Measurements from ENCODE around the gene TMEM233. TPM values are rescaled to one million over a fixed set of nuclear protein-coding genes. Genes with fewer than 3 reads are reported as not detected.

TMEM233 gene
- total RNA-seq, 1 donor = 1.1 TPM

DNA sequence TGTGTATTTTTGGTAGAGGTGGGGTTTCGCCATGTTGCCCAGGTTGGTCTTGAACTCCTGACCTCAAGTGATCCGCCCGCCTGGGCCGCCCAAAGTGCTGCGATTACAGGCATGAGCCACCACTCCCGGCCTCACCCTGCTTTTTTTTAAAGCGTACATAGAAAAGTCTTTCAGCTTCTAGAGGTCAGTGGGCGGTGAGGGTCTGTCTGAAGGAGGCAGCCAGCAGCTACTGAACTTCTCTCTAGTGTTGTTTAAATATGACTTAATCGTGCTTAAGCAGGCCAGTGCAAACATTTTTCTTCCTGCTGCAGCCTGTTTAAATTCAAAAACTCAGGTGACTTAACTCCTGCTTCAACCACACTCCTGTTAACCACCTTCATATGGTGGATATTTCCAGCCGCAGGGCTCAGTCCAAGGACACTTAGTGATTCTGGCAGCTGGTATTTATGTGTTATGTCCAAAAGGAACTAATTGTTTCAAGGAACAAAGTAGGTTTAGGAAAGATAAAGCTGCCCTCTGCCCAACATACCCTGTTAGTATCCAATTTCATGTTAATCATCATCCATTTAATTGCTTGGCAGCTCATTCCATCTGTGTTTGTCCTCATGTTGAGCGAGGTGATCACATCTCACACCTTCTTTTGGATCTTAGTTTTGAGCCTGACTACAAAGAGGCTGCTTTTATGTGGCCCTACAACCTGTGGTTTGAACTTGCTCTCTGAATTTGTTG is 76.3 kb downstream of the TMEM233 start:
- TF ChIP-seq, protein P1, sequence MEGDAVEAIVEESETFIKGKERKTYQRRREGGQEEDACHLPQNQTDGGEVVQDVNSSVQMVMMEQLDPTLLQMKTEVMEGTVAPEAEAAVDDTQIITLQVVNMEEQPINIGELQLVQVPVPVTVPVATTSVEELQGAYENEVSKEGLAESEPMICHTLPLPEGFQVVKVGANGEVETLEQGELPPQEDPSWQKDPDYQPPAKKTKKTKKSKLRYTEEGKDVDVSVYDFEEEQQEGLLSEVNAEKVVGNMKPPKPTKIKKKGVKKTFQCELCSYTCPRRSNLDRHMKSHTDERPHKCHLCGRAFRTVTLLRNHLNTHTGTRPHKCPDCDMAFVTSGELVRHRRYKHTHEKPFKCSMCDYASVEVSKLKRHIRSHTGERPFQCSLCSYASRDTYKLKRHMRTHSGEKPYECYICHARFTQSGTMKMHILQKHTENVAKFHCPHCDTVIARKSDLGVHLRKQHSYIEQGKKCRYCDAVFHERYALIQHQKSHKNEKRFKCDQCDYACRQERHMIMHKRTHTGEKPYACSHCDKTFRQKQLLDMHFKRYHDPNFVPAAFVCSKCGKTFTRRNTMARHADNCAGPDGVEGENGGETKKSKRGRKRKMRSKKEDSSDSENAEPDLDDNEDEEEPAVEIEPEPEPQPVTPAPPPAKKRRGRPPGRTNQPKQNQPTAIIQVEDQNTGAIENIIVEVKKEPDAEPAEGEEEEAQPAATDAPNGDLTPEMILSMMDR (IDR thresholded peaks at IDR 0.05; ENCODE audit: insufficient read depth, low read length) = no peak
- DNase-seq (ENCODE audit: low read depth) = no peak
- no peak overlapping the region for H3K4me3 ChIP-seq (ENCODE audit: low read depth, low read length)

DNA sequence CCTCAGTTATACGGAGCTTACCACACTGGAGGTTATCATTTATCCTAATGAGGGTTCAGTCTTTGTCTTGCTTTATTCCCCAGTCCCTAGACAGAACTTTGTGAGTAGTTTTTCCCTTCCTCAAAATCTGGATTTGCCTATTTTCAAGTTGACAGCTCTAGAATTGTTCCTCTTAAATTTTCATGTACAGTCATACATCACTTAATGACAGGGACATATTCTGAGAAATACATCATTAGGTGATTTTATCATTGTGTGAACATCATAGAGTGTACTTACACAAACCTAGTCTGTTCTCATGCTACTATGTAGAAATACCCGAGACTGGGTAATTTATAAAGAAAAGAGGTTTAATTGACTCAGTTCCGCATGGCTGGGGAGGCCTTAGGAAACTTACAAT is 77.5 kb downstream of the TMEM233 start:
- DNase-seq (ENCODE audit: low read depth) = no peak
- no peak overlapping the region for H3K4me3 ChIP-seq (ENCODE audit: low read depth, low read length)
- TF ChIP-seq, protein P1 (IDR thresholded peaks at IDR 0.05; ENCODE audit: insufficient read depth, low read length) = no peak

DNA sequence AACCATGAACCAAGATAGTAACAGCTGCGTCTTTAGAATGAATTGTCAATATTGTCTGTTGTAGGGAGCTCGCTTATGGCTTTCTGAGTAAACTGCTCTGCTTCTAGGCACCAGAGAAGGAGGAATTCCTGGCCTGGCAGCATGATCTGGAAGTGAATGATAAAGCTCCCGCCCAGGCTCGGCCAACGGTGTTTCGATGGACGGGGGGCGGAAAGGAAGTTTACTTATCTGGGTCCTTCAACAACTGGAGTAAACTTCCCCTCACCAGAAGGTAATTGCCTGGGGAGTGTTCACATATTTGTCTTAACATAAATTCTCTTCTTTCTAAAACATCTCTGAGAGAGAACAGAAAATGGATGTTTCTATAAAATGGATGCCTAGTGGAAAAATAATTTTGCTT is 78.6 kb downstream of the TMEM233 start:
- no peak overlapping the region for H3K4me3 ChIP-seq (ENCODE audit: low read depth, low read length)
- TF ChIP-seq, protein P1 (IDR thresholded peaks at IDR 0.05; ENCODE audit: insufficient read depth, low read length) = no peak
- DNase-seq (ENCODE audit: low read depth) = no peak

- no peak overlapping the region for H3K4me3 ChIP-seq (ENCODE audit: low read depth, low read length)
- no peak for DNase-seq (ENCODE audit: low read depth)
- TF ChIP-seq, protein P1 (IDR thresholded peaks at IDR 0.05; ENCODE audit: insufficient read depth, low read length) = no peak
These were observed 80.1 kb downstream of the TMEM233 start for GRCh38 chr12:119673634-119674033.

DNA sequence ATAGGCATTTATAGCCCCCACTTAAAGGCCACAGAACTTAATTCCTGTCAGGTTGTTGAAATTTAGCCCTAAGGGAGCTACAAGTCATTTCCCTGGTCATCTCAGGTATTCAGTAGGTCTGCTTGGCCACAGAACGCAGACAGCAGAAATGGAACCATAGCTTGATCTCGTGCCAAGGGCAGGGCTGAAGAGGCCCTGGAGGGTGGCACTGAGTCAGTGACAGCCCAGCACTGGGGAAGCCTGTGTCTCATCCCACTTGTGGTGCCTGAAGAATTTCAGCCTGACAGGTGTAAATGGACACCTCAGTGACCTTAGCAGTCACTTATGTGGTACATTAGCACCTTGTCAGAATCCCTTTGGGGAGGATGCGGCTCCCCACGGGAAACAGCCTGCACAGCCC is 81.0 kb downstream of the TMEM233 start:
- TF ChIP-seq, protein P1 (IDR thresholded peaks at IDR 0.05; ENCODE audit: insufficient read depth, low read length) = no peak

DNA sequence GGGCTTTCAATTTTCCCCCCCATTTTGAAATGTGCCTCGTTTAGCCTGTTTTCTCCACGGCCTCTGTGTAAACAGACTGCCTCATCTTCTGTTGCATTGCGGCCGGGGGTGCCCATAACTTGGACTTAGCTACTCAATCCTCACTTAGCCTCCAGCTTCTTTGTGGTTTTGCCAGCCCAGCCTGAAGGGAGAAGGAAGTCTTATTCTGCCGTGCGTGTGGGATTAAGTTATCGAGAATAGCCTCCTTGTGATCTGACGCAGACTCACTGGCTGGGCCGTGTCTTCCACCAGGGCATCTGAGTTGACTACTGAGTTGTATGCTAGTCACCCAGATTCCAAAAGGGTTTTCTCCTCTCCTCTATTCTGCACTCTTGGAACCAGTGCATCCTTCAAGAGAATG is 82.4 kb downstream of the TMEM233 start:
- TF ChIP-seq, protein P1 (IDR thresholded peaks at IDR 0.05; ENCODE audit: insufficient read depth, low read length) = no peak
- no peak for DNase-seq (ENCODE audit: low read depth)
- H3K4me3 ChIP-seq (ENCODE audit: low read depth, low read length) = no peak overlapping the region

More for the DNA sequence above, 81.0 kb downstream of the TMEM233 start:
- H3K4me3 ChIP-seq (ENCODE audit: low read depth, low read length) = no peak overlapping the region
- DNase-seq (ENCODE audit: low read depth) = no peak

- DNase-seq (ENCODE audit: low read depth) = no peak
- TF ChIP-seq, protein P1 (IDR thresholded peaks at IDR 0.05; ENCODE audit: insufficient read depth, low read length) = no peak
- H3K4me3 ChIP-seq (ENCODE audit: low read depth, low read length) = no peak overlapping the region
These were observed 83.0 kb downstream of the TMEM233 start for GRCh38 chr12:119676573-119676972.

Measured in fibroblast of the aortic adventitia (primary cell).